Endodermal cell (in vitro differentiated cells): ENCODE data around the gene IGF2BP1. TPM values are rescaled to one million over a fixed set of nuclear protein-coding genes. Genes with fewer than 3 reads are reported as not detected.
"Not testable (repeated sequence)": the region's sequence is repeated elsewhere in the genome, so short reads cannot be mapped to it uniquely, and the experiment has no call there.

Experiments
- DNase-seq: peaks from one replicate; pipeline ENCODE4 v3.0.0-alpha.2; 2017
- H3K27ac ChIP-seq: 2 replicates; pipeline ENCODE4 v1.5.1; 2013; ENCODE audit warnings: mild to moderate bottlenecking, low read depth, low read length, moderate library complexity
- H3K27me3 ChIP-seq: 2 replicates; pipeline ENCODE4 v1.6.1; 2013; ENCODE audit warnings: mild to moderate bottlenecking, low read length, moderate library complexity; ENCODE audit not compliant: insufficient read depth, control insufficient read depth, poor library complexity, severe bottlenecking
- H3K36me3 ChIP-seq: 2 replicates; pipeline ENCODE4 v1.7.0; 2013; ENCODE audit warnings: mild to moderate bottlenecking, low read length, moderate library complexity; ENCODE audit not compliant: control insufficient read depth, insufficient read depth
- H3K4me1 ChIP-seq: one replicate; pipeline ENCODE4 v1.7.0; 2013; ENCODE audit warnings: low read length; ENCODE audit not compliant: control insufficient read depth, insufficient read depth
- H3K4me3 ChIP-seq: 2 replicates; pipeline ENCODE4 v1.5.1; 2013; ENCODE audit warnings: mild to moderate bottlenecking, low read length, moderate library complexity
- H3K9ac ChIP-seq: 2 replicates; pipeline ENCODE4 v1.6.1; 2013; ENCODE audit warnings: mild to moderate bottlenecking, low read length, moderate library complexity; ENCODE audit not compliant: poor library complexity, severe bottlenecking; ENCODE audit errors: extremely low read depth
- H3K9me3 ChIP-seq: 2 replicates; pipeline ENCODE4 v1.6.1; 2013; ENCODE audit warnings: mild to moderate bottlenecking, low read length, moderate library complexity; ENCODE audit not compliant: control insufficient read depth
- H3K27ac Mint-ChIP-seq: 2 replicates; pipeline ENCODE4 v1.8.0; 2020; ENCODE audit warnings: mixed read lengths
- H3K27me3 Mint-ChIP-seq: 2 replicates; pipeline ENCODE4 v1.8.0; 2021; ENCODE audit warnings: mild to moderate bottlenecking, mixed read lengths; ENCODE audit not compliant: insufficient read depth
- H3K36me3 Mint-ChIP-seq: 2 replicates; pipeline ENCODE4 v1.8.0; 2020; ENCODE audit warnings: low read depth, mixed read lengths
- H3K4me1 Mint-ChIP-seq: 2 replicates; pipeline ENCODE4 v1.8.0; 2020; ENCODE audit warnings: mixed read lengths
- H3K4me3 Mint-ChIP-seq: 2 replicates; pipeline ENCODE4 v1.8.0; 2020; ENCODE audit warnings: mild to moderate bottlenecking, moderate library complexity, mixed read lengths
- H3K9me3 Mint-ChIP-seq: 2 replicates; pipeline ENCODE4 v1.8.0; 2020; ENCODE audit warnings: mild to moderate bottlenecking, mixed read lengths
- whole genome bisulfite sequencing, 2 experiments: methylation state at CpG; one replicate each; pipeline versions ENCODE4 v1.1.5 to v1.1.7; 2013; ENCODE audit warnings: missing lambda C conversion rate in 2 of 2, mixed read lengths in 1 of 2; ENCODE audit not compliant: insufficient coverage in 1 of 2, insufficient read length in 1 of 2; 5-methylcytosine and 5-hydroxymethylcytosine counted together
- total RNA-seq, 2 donors: library from RNA; stranded (reverse); fragmentation: NEBNext Ultra II Directional in 1 of 2; extraction: Animal tissue kit (Norgen Biotek cat#: 25700) in 1 of 2; gene quantifications; 2 replicates in 1 of 2; 3 replicates in 1 of 2; pipeline ENCODE4 v1.2.1, GENCODE V29; 2021
- TF ChIP-seq, protein P1 (sequence below): fragments of 200-600 bp; sonication (generic); conservative IDR thresholded peaks from 2 replicates; pipeline ENCODE4 v1.5.0; 2021; ENCODE audit warnings: antibody characterized with exemption, mild to moderate bottlenecking

Gene IGF2BP1
- total RNA-seq, 2 donors from 2014 or later, result 333 to 360 TPM

DNA sequence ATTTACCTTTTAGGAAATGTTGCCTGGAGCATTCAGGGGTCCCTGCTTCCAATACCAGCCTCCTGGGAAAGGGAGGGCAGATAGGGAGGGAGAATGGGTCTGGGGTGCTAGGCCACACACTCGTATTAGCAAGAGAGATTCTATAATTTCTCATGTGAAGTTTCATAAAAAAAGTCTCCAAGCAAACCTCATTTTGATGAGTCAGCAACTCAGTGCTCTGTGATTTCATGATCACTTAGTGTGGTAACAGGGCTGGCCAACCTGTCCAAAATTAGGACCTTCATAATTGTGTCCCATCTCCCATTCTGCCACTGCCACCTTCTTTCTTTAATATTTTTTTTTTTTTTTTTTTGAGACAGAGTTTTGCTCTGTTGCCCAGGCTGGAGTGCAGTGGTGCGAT lies 41.4 kb downstream of the IGF2BP1 start:
- Histone ChIP-seq H3K4me1 (no peaks in the 10 kb centered on the region), H3K27ac (no peak overlapping the region), H3K9me3 (no peaks in the 10 kb centered on the region), H3K27me3 (no peaks in the 10 kb centered on the region), H3K4me3 (no peak overlapping the region), H3K9ac (no peak overlapping the region), H3K36me3 (peaks cover 99% of the 10 kb centered on the region)
- no peak overlapping the region for H3K4me3 Mint-ChIP-seq
- H3K27ac Mint-ChIP-seq, result no peak overlapping the region
- H3K9me3 Mint-ChIP-seq, result no peaks in the 10 kb centered on the region
- DNase-seq, result no peak
- no peaks in the 10 kb centered on the region for H3K27me3 Mint-ChIP-seq
- 85 to 100% methylated on average over 1 of the region's 2 CpGs for WGBS, 2 experiments
- peaks cover 79% of the 10 kb centered on the region for H3K36me3 Mint-ChIP-seq
- TF ChIP-seq, protein P1, sequence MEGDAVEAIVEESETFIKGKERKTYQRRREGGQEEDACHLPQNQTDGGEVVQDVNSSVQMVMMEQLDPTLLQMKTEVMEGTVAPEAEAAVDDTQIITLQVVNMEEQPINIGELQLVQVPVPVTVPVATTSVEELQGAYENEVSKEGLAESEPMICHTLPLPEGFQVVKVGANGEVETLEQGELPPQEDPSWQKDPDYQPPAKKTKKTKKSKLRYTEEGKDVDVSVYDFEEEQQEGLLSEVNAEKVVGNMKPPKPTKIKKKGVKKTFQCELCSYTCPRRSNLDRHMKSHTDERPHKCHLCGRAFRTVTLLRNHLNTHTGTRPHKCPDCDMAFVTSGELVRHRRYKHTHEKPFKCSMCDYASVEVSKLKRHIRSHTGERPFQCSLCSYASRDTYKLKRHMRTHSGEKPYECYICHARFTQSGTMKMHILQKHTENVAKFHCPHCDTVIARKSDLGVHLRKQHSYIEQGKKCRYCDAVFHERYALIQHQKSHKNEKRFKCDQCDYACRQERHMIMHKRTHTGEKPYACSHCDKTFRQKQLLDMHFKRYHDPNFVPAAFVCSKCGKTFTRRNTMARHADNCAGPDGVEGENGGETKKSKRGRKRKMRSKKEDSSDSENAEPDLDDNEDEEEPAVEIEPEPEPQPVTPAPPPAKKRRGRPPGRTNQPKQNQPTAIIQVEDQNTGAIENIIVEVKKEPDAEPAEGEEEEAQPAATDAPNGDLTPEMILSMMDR, result no peak
- no peaks in the 10 kb centered on the region for H3K4me1 Mint-ChIP-seq

DNA sequence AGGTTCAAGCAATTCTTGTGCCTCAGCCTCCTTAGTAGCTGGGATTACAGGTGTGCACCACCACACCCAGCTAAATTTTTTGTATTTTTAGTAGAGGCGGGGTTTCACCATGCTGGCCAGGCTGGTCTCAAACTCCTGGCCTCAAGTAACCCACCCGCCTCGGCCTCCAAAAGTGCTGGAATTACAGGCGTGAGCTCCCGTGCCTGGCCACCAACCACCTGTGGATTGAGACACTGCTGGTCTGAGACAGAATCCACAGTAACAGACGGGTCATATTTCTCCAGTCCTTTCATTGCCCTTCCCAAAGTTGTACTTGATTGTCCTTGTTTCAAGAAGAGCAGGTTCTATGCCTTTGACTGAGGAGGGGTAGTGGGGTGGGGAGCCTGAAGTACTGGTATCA lies 42.3 kb downstream of the IGF2BP1 start:
- not testable (repeated sequence) for H3K9me3 ChIP-seq, H3K9ac ChIP-seq, H3K27ac ChIP-seq, H3K9me3 Mint-ChIP-seq, H3K27ac Mint-ChIP-seq, H3K27me3 ChIP-seq, H3K4me3 ChIP-seq, DNase-seq, H3K4me1 ChIP-seq, H3K4me1 Mint-ChIP-seq, H3K27me3 Mint-ChIP-seq, H3K4me3 Mint-ChIP-seq
- peaks cover 86% of the 10 kb centered on the region for H3K36me3 Mint-ChIP-seq
- H3K36me3 ChIP-seq, result peaks cover 99% of the 10 kb centered on the region
- WGBS, 2 experiments, result 92 to 98% methylated on average over 5 to 6 of the region's 6 CpGs

DNA sequence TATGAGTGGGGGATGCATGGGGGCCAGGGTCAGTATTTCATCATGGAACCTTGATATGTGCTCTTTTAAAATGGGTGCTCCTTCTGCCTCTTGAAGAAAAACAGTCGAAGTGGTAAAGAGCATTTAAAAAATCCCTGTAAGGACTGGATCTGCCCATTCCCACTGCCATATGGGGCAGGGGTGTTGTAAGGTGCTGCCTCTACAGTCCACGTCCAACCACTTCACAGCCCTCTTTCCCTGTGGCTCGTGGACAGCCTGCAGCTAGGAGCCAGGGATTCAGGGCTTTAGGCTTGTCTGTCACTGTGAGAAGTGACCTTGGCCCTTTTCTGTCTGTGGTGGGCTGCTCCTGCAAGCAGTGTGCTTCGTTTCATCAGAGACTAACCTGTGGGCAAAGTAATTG lies 44.3 kb downstream of the IGF2BP1 start:
- H3K9me3 ChIP-seq, result no peaks in the 10 kb centered on the region
- no peak overlapping the region for H3K4me3 ChIP-seq
- DNase-seq, result no peak
- H3K27ac ChIP-seq, result no peak overlapping the region
- no peak overlapping the region for H3K9ac ChIP-seq
- TF ChIP-seq, protein P1, result no peak
- no peaks in the 10 kb centered on the region for H3K4me1 ChIP-seq
- 90 to 100% methylated on average over 1 to 4 of the region's 4 CpGs for WGBS, 2 experiments
- Mint-ChIP-seq H3K27me3 (no peaks in the 10 kb centered on the region), H3K9me3 (no peaks in the 10 kb centered on the region), H3K27ac (peak overlapping the region; percentile 21), H3K4me1 (no peaks in the 10 kb centered on the region), H3K36me3 (peaks cover 87% of the 10 kb centered on the region), H3K4me3 (no peak overlapping the region)
- peaks cover 99% of the 10 kb centered on the region for H3K36me3 ChIP-seq
- no peaks in the 10 kb centered on the region for H3K27me3 ChIP-seq

DNA sequence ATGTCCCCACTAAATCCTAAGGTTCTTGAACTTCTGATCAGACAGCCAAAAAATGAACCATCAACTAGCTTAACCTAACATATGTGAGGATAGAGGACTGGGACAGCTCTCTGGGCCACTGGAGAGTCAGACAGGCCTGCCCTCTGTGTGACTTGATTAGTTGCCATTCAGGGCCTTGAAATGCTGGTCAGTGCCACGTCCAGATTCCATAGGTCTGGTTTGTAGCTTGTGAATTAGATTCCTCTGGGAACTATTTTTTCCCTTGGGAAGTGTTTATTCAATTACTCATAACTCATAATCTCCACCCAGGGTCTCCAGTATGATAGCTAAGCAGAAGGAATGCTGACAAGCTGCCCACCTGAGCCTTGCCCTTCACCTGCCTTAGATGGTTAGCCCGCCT lies 48.2 kb downstream of the IGF2BP1 start:
- peaks cover 90% of the 10 kb centered on the region for H3K36me3 Mint-ChIP-seq
- no peak for DNase-seq
- TF ChIP-seq, protein P1, result no peak
- Histone ChIP-seq H3K9me3 (no peaks in the 10 kb centered on the region), H3K4me3 (no peak overlapping the region), H3K4me1 (peaks cover 2% of the 10 kb centered on the region), H3K9ac (no peak overlapping the region), H3K36me3 (peaks cover 100% of the 10 kb centered on the region), H3K27me3 (no peaks in the 10 kb centered on the region), H3K27ac (no peak overlapping the region)
- WGBS, 2 experiments, result 80 to 97% methylated on average over 1 to 2 of the region's 2 CpGs
- H3K4me3 Mint-ChIP-seq, result no peak overlapping the region
- no peaks in the 10 kb centered on the region for H3K27me3 Mint-ChIP-seq
- no peaks in the 10 kb centered on the region for H3K9me3 Mint-ChIP-seq
- no peak overlapping the region for H3K27ac Mint-ChIP-seq
- no peaks in the 10 kb centered on the region for H3K4me1 Mint-ChIP-seq
